Pancreas (tissue), 10 donors: ENCODE results near the gene DLGAP1. TPM values are rescaled to one million over a fixed set of nuclear protein-coding genes. Genes with fewer than 3 reads are reported as not detected.

Experiments used
- ATAC-seq, 4 donors: fragments of 200-7000 bp; cut with Tn5 transposase; one replicate each; pipeline versions ENCODE4 v1.8.0 to v1.9.1; 2020; ENCODE audit warnings: mild to moderate bottlenecking in 4 of 4, moderate library complexity in 4 of 4
- DNase-seq, 6 donors: peaks; one replicate each; pipeline ENCODE4 v3.0.0-alpha.2; 2020
- FAIRE-seq: peaks from 2 replicates; lab custom pipeline; 2012; peaks lifted over from hg19 to GRCh38; lab: Jason Lieb, UNC
- H3K27ac ChIP-seq, 4 donors: fragments of 200-600 bp; sonication (generic); 1 replicate in 3 of 4; 2 replicates in 1 of 4; pipeline versions ENCODE4 v1.5.0 to v1.8.0; 2020
- H3K27me3 ChIP-seq, 4 donors: fragments of 200-600 bp; one replicate each; pipeline ENCODE4 v1.8.0; 2021
- H3K36me3 ChIP-seq, 3 donors: fragments of 200-600 bp; sonication (generic) in 1 of 3; one replicate each; pipeline versions ENCODE4 v1.5.0 to v1.8.0; 2020 to 2021
- H3K4me1 ChIP-seq, 3 donors: fragments of 200-600 bp; one replicate each; pipeline ENCODE4 v1.8.0; 2021
- H3K4me3 ChIP-seq, 4 donors: fragments of 200-600 bp; sonication (generic) in 2 of 4; one replicate each; pipeline versions ENCODE4 v1.5.0 to v1.8.0; 2020 to 2021
- H3K9me3 ChIP-seq, 4 donors: fragments of 200-600 bp; one replicate each; pipeline ENCODE4 v1.8.0; 2021
- CTCF ChIP-seq, 4 donors: fragments of 200-600 bp; sonication (generic) in 3 of 4; IDR thresholded peaks; one replicate each; pipeline versions ENCODE4 v1.5.0 to v1.8.0; 2021; ENCODE audit warnings: antibody characterized with exemption in 4 of 4
- WGBS, 2 donors: extraction: QIAGEN DNeasy Blood & Tissue Kit; methylation state at CpG; one replicate each; pipeline ENCODE4 v1.1.7; 2013; 5-methylcytosine and 5-hydroxymethylcytosine counted together
- intact Hi-C, 3 donors: fragments of 100-400 bp; cut with DNase I; formaldehyde crosslinking; loops; one replicate each; pipeline versions ENCODE4 v1.11.1 to v1.14.2; 2022
- polyA plus RNA-seq, 2 donors: library from polyadenylated mRNA; stranded (reverse); fragments of 200-250 nt; gene quantifications; one replicate each; pipeline ENCODE4 v1.2.3, GENCODE V29; 2013
- total RNA-seq, 6 donors: library from RNA; stranded (reverse); fragmentation: NEBNext Ultra II Directional in 4 of 6; extraction: Animal tissue kit (Norgen Biotek cat#: 25700) in 4 of 6; gene quantifications; one replicate each; pipeline versions ENCODE4 v1.2.1 to v1.2.4, GENCODE V29; 2021 to 2023
- donor health status: healthy with polysubstance abuse.
- donor health status: DM: no; HTN: no; CAD: no; lungs with moderate emphysema.
- donor health status: DM: no; HTN: no; CAD: no.
- donor health status: control.
- donor health status: control.
- donor health status: Bipolar disorder and iron deficiency.
- donor health status: DM: yes; HTN: yes; CAD: no.
- donor health status: DM: no; HTN: no; CAD: no.
- donor health status: DM: no; HTN: no; CAD: no.
- donor health status: DM: yes; HTN: yes; CAD: no.

The DLGAP1 gene
- total and polyA plus RNA-seq, 8 donors, result 0.12 to 0.62 (median 0.30) TPM; not detected in 2

GRCh38 chr18:3720159-3720558, 734.9 kb downstream of the DLGAP1 start:
- WGBS, 2 donors, result 61 to 69% methylated on average over 1 of the region's 1 CpG
- FAIRE-seq, result no peak
- intact Hi-C loops, result no loop called here

GRCh38 chr18:3717376-3718025, 737.6 kb downstream of the DLGAP1 start:
- H3K4me1 ChIP-seq, result peaks cover 0 to 5% (median 5%) of the 10 kb centered on the region in 3 donors
- H3K27ac ChIP-seq, result no peak overlapping the region
- ATAC-seq, result no peak
- H3K4me3 ChIP-seq, result no peak overlapping the region
- intact Hi-C loops, result no loop called here
- H3K36me3 ChIP-seq, result no peaks in the 10 kb centered on the region
- no peak for FAIRE-seq
- DNase-seq, result no peak
- no peak for TF ChIP-seq CTCF (IDR thresholded peaks at IDR 0.05)
- H3K9me3 ChIP-seq, result no peaks in the 10 kb centered on the region
- no peaks in the 10 kb centered on the region for H3K27me3 ChIP-seq
- 64 to 70% methylated on average over 5 of the region's 5 CpGs for WGBS, 2 donors

More at GRCh38 chr18:3720159-3720558, 734.9 kb downstream of the DLGAP1 start:
- no peak for TF ChIP-seq CTCF (IDR thresholded peaks at IDR 0.05)
- H3K4me1 ChIP-seq, result peaks cover 0 to 8% (median 0%) of the 10 kb centered on the region in 3 donors
- H3K27me3 ChIP-seq, result no peaks in the 10 kb centered on the region
- DNase-seq (no peak), ATAC-seq (no peak)
- no peak overlapping the region for H3K27ac ChIP-seq
- no peaks in the 10 kb centered on the region for H3K36me3 ChIP-seq
- H3K4me3 ChIP-seq, result no peak overlapping the region
- no peaks in the 10 kb centered on the region for H3K9me3 ChIP-seq

- intact Hi-C loops, result no loop called here
- no peak for FAIRE-seq
These were observed 738.9 kb downstream of the DLGAP1 start for GRCh38 chr18:3716116-3716660.

GRCh38 chr18:3715231-3716080, 739.7 kb downstream of the DLGAP1 start:
- Histone ChIP-seq H3K4me3 (no peak overlapping the region), H3K27ac (no peak overlapping the region), H3K4me1 (peaks cover 0 to 13% (median 7%) of the 10 kb centered on the region in 3 donors), H3K27me3 (no peaks in the 10 kb centered on the region), H3K9me3 (no peaks in the 10 kb centered on the region), H3K36me3 (no peaks in the 10 kb centered on the region)
- intact Hi-C loops, result no loop called here
- TF ChIP-seq CTCF (IDR thresholded peaks at IDR 0.05), result no peak
- DNase-seq (no peak), FAIRE-seq (no peak), ATAC-seq (no peak)
- 75 to 79% methylated on average over 5 of the region's 5 CpGs for WGBS, 2 donors

More at GRCh38 chr18:3716116-3716660, 738.9 kb downstream of the DLGAP1 start:
- no peak for ATAC-seq
- no peak overlapping the region for H3K27ac ChIP-seq
- TF ChIP-seq CTCF (IDR thresholded peaks at IDR 0.05), result no peak
- no peaks in the 10 kb centered on the region for H3K36me3 ChIP-seq
- WGBS, 2 donors, result 86 to 100% methylated on average over 1 of the region's 1 CpG
- peaks cover 0 to 10% (median 7%) of the 10 kb centered on the region in 3 donors for H3K4me1 ChIP-seq
- no peaks in the 10 kb centered on the region for H3K27me3 ChIP-seq
- no peak for DNase-seq
- H3K9me3 ChIP-seq, result no peaks in the 10 kb centered on the region
- no peak overlapping the region for H3K4me3 ChIP-seq
